ENCODE measurements around the gene IL1RL1.

IL1RL1 gene

DNA sequence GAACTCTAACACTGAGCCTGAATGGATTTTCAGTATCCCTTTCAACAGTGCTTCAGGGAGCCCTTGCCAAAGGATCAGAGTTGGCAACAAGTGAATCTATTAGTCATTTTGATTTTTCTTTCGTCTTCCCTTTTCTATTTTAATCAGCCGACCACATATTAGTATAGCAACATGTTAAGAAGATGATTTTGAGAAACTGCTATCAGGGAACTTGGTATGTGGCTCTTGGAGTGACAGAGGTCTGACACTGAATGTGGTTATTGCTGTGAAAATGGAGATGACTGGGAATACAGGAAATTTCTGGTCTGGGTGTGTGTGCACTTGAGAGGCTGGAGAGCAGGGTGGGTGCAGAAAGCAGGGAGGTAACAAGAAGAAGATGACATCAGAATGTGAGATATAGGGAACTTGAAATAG lies 28.7 kb upstream of the IL1RL1 start:
- Mint-ChIP-seq H3K27ac (no peak overlapping the region), H3K4me1 (ENCODE audit: low read depth) (peaks cover 31% of the 10 kb centered on the region), H3K4me3 (no peak overlapping the region), H3K36me3 (ENCODE audit: low read depth) (peaks cover 17% of the 10 kb centered on the region), H3K27me3 (ENCODE audit: low read depth) (no peaks in the 10 kb centered on the region), H3K9me3 (no peaks in the 10 kb centered on the region)

DNA sequence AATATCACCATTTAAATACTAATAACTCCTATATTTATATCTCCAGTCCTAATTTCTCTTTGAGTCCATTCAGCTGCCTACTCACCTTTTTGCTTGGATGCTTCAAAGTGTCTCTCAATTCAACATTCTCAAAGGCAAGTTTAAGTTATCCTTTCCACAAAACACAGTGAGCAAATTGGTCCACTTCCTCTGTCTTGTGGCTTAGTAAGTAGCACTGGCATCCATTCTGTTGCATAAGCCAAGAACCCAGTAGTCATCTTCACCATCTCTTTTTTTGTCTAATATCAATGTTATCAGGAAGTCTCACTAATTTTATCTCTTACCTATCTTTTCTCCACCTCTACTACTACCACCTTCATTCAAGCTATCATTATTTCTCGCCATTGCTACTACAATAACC lies 27.4 kb upstream of the IL1RL1 start:
- Mint-ChIP-seq H3K4me1 (ENCODE audit: low read depth) (peaks cover 19% of the 10 kb centered on the region), H3K27ac (no peak overlapping the region)

DNA sequence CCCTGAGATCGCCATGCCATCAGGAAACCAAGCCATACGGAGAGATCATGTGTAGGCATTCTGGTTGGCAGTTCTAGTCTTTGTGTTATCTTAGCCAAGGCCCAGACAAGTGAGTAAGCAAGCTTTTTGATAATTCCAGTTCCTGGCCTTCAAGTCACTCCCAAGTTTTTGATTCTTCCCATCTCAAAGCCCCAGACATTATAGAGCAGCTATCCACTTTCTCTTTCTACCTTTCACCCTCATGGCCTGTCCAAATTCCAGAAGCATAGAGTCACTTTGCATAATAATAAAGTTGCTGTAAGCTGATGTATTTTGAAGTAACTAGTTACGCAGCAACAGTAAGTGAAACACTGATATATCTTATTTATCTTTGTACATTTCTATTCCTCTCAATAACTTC lies 26.8 kb upstream of the IL1RL1 start:
- Mint-ChIP-seq H3K4me3 (no peak overlapping the region), H3K27me3 (ENCODE audit: low read depth) (no peaks in the 10 kb centered on the region), H3K27ac (no peak overlapping the region), H3K4me1 (ENCODE audit: low read depth) (peaks cover 15% of the 10 kb centered on the region), H3K9me3 (no peaks in the 10 kb centered on the region), H3K36me3 (ENCODE audit: low read depth) (peaks cover 18% of the 10 kb centered on the region)

More for the DNA sequence above, 27.4 kb upstream of the IL1RL1 start:
- Mint-ChIP-seq H3K4me3 (no peak overlapping the region), H3K27me3 (ENCODE audit: low read depth) (no peaks in the 10 kb centered on the region), H3K36me3 (ENCODE audit: low read depth) (peaks cover 17% of the 10 kb centered on the region), H3K9me3 (no peaks in the 10 kb centered on the region)

DNA sequence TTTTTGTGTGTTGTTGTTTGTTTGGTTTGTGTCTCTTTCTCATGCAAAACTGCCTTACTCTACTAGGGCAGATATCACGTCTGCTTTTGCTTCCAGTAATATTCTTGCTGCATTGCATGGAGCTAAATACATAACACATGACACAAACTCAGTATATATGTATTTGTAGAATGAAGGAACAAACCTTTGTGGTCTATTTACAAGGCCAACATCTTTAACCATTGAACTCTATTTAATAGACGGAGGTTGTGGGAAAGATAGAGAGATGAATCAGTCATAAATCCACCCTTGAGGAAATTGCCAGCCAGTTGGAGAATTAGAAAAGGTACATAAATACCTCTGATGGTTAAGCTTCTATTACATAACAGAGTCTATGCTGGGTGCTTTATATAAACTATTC lies 26.0 kb upstream of the IL1RL1 start:
- H3K27me3 Mint-ChIP-seq (ENCODE audit: low read depth): no peaks in the 10 kb centered on the region
- no peaks in the 10 kb centered on the region for H3K9me3 Mint-ChIP-seq
- peaks cover 19% of the 10 kb centered on the region for H3K4me1 Mint-ChIP-seq (ENCODE audit: low read depth)
- peaks cover 21% of the 10 kb centered on the region for H3K36me3 Mint-ChIP-seq (ENCODE audit: low read depth)
- H3K27ac Mint-ChIP-seq: no peak overlapping the region
- H3K4me3 Mint-ChIP-seq: no peak overlapping the region

DNA sequence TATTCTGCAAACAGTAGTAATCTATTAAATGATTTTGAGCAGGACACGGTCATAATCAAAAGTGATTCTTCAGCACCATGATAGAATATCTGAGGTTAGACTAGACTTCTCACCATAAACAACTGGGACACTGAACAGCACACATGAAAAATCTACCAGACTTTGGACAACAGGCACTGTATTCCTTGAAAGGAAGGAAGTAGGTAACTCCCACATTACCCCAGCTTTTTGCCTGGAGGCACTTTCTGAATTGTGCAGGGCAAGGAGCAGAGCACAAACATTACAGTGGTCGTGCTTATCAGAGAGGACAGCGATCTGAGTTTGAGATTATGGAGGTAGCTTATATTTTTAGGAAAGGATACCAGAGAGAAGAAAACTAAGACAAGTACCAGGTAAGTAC lies 25.3 kb upstream of the IL1RL1 start:
- peaks cover 20% of the 10 kb centered on the region for H3K36me3 Mint-ChIP-seq (ENCODE audit: low read depth)
- H3K4me1 Mint-ChIP-seq (ENCODE audit: low read depth): peaks cover 21% of the 10 kb centered on the region
- no peak overlapping the region for H3K4me3 Mint-ChIP-seq
- H3K27me3 Mint-ChIP-seq (ENCODE audit: low read depth): no peaks in the 10 kb centered on the region
- no peaks in the 10 kb centered on the region for H3K9me3 Mint-ChIP-seq
- H3K27ac Mint-ChIP-seq: no peak overlapping the region

DNA sequence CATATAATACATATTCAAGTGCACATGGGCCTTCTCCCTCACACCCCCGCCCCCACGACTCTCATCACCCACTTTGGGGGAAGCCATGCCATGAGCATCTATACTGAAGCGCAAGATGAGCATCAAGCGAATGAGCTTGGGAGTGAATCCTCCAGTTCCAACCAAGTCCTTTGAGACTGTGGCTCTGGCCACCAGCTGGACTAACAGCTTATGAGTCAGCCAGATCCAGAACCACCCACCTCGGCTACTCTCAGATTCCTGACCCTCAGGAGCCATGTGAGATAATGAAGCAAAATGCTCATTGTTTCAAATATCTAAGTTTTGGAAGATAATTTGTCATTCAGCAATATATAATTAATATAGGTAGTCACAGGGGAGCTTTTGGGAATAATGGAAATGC lies 22.2 kb upstream of the IL1RL1 start:
- Mint-ChIP-seq H3K27ac (no peak overlapping the region), H3K4me3 (no peak overlapping the region), H3K4me1 (ENCODE audit: low read depth) (peaks cover 38% of the 10 kb centered on the region), H3K36me3 (ENCODE audit: low read depth) (peaks cover 18% of the 10 kb centered on the region), H3K9me3 (no peaks in the 10 kb centered on the region), H3K27me3 (ENCODE audit: low read depth) (no peaks in the 10 kb centered on the region)

DNA sequence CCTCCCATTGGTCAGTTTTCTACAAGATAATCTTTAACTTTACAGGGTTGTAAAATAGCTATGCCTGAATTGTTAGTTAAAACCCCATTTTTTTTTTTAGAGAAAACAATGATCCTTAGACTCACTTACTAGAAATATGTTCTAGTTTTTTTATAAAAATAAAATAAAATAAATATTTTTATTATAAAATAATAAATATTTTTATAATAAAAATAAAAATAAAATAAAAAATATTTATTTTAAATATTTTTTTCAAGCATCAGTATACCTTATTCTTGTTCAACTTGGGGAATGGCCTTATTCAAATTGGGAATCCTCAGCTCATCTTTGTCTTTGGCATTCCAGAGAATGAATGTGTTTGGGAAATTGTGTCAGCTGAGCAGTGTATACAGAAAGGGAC lies 20.8 kb upstream of the IL1RL1 start:
- H3K4me3 Mint-ChIP-seq: peak overlapping the region; percentile 3
- peaks cover 18% of the 10 kb centered on the region for H3K36me3 Mint-ChIP-seq (ENCODE audit: low read depth)
- peaks cover 47% of the 10 kb centered on the region for H3K4me1 Mint-ChIP-seq (ENCODE audit: low read depth)
- no peak overlapping the region for H3K27ac Mint-ChIP-seq
- H3K27me3 Mint-ChIP-seq (ENCODE audit: low read depth): no peaks in the 10 kb centered on the region
- H3K9me3 Mint-ChIP-seq: no peaks in the 10 kb centered on the region

DNA sequence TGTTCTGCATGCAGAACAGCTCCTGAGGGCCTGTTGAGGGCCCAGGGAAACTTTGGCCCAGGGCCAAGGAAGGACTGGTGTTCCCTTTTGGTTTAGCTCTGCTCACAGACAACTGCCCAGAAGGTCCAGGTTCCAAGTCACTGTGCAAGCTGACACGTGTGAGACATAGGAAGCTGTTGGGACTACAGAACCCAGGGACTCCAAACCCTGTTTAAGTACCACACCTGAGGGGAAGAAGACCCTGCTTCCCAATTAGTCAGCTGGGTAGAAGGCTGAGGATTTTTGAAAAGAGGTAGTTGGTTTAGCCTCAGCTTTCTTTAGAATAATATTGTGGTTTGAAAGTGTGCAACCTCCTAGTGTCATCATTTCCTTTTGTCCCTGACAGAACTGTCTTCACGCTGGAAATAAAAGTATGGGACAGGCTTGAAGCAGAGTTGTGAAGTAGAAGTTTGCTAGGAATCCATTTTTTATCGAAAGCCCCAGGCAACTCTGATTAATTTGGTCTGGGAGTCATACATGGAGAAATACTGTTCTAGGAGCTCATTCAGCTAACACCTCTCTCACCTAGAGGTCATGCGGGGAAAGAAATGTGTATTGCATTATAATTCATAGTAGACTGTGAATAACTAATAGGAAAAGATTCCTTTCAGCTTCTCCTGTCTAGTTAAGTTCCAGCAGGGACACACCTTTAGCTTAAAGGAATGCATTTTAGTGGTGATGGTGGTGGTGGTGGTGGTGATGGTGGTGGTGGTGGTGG lies 19.9 kb upstream of the IL1RL1 start:
- Mint-ChIP-seq H3K27ac (peak overlapping the region; percentile 67), H3K4me3 (peak overlapping the region; percentile 56), H3K9me3 (no peaks in the 10 kb centered on the region), H3K27me3 (ENCODE audit: low read depth) (no peaks in the 10 kb centered on the region), H3K36me3 (ENCODE audit: low read depth) (peaks cover 21% of the 10 kb centered on the region), H3K4me1 (ENCODE audit: low read depth) (peaks cover 49% of the 10 kb centered on the region)

DNA sequence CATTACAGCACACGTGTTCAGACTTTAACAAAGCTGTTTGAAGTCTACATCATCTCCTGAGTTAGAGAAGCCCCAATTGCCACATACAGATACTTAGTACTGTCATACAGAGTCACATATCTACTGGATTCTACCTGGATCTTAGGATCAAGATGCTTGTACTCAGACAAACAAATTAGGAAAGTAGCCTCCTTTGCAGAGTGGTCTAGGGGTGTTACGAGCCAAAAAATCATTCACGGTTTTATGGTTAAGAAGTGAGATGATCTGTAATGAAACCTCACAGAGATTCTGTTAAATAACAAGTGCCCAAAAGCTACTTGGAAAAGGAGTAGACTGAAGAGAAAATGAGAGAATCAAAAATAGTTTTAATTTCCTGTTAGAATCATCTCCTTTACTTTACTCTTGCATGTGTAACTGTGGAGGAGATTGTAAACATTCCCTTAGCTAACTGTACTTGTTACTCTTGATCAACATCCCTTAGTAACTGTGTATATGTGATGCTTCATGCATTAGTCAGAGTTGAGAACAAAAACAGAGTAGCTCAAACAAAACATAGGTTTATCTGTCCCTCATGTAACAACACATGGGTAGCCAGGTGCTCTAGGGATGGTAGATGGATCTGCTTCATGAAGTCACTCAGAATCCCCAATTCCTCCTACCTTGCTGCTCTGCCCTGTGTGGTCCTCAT lies 16.4 kb upstream of the IL1RL1 start:
- H3K27ac Mint-ChIP-seq: peak overlapping the region; percentile 34
- no peak overlapping the region for H3K4me3 Mint-ChIP-seq
- H3K27me3 Mint-ChIP-seq (ENCODE audit: low read depth): no peaks in the 10 kb centered on the region
- peaks cover 56% of the 10 kb centered on the region for H3K4me1 Mint-ChIP-seq (ENCODE audit: low read depth)
- H3K9me3 Mint-ChIP-seq: no peaks in the 10 kb centered on the region
- peaks cover 13% of the 10 kb centered on the region for H3K36me3 Mint-ChIP-seq (ENCODE audit: low read depth)

DNA sequence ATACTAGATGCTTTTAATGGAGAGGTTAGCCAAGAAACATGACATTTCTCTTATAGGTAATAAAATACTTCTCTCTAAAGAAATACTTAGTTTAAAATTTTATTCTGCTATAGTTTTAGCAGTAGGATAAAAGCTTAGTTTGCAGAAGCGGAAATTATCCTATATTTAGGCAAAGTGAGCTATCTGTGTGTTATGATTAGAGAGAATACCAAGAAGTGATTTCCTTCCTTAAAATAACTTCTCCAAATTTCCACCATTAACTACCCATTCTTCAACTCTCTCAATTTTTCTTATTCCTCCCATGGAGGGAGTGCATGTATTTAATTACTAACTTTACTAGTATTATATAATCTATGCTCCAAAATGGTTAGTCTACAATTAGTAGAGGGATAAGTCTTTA lies 15.8 kb upstream of the IL1RL1 start:
- Mint-ChIP-seq H3K4me1 (ENCODE audit: low read depth) (peaks cover 60% of the 10 kb centered on the region), H3K36me3 (ENCODE audit: low read depth) (peaks cover 15% of the 10 kb centered on the region), H3K9me3 (no peaks in the 10 kb centered on the region), H3K27me3 (ENCODE audit: low read depth) (no peaks in the 10 kb centered on the region), H3K27ac (peak overlapping the region; percentile 34), H3K4me3 (no peak overlapping the region)

DNA sequence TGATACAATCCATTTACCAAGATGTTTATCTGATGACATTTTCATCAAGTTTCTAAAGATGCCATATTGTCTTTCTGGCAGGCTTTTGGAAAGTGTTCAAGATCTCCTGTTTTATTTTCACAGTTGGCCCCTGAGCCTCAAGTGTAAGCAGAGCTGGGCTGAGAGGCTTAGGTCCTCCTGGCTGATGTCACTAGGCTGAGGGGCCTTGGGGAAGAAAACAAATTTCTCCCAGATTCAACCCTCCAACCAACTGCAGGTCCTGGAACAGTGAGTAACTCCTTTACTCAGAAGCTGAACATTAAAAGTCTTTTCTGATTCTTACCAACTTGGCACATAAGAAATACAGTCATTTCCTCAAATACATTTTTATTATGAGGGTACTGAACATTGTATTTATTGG lies 14.9 kb upstream of the IL1RL1 start:
- peaks cover 15% of the 10 kb centered on the region for H3K36me3 Mint-ChIP-seq (ENCODE audit: low read depth)
- no peaks in the 10 kb centered on the region for H3K9me3 Mint-ChIP-seq
- H3K27ac Mint-ChIP-seq: peak overlapping the region; percentile 58
- H3K4me1 Mint-ChIP-seq (ENCODE audit: low read depth): peaks cover 58% of the 10 kb centered on the region
- no peak overlapping the region for H3K4me3 Mint-ChIP-seq
- H3K27me3 Mint-ChIP-seq (ENCODE audit: low read depth): no peaks in the 10 kb centered on the region

DNA sequence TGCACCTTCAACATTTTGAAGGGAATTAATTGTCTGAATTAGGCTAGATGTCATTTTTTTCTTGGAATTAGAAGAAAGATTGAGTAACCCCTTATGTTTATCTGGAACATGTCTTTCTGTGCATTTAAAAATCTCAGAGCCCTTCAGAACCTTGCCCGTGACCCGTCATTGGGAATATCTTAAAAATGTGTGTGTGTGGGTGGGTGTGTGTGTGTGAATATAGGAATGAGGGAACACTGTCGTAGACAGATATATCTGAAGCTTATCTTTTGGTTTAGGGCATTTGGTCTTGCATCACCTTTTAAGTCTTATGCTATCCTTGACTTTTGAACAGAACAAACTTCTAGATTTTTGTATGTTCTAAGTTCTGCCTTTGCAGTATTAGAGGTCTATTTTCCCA lies 13.5 kb upstream of the IL1RL1 start:
- no peaks in the 10 kb centered on the region for H3K9me3 Mint-ChIP-seq
- no peak overlapping the region for H3K4me3 Mint-ChIP-seq
- H3K36me3 Mint-ChIP-seq (ENCODE audit: low read depth): peaks cover 15% of the 10 kb centered on the region
- no peaks in the 10 kb centered on the region for H3K27me3 Mint-ChIP-seq (ENCODE audit: low read depth)
- no peak overlapping the region for H3K27ac Mint-ChIP-seq
- H3K4me1 Mint-ChIP-seq (ENCODE audit: low read depth): peaks cover 52% of the 10 kb centered on the region

DNA sequence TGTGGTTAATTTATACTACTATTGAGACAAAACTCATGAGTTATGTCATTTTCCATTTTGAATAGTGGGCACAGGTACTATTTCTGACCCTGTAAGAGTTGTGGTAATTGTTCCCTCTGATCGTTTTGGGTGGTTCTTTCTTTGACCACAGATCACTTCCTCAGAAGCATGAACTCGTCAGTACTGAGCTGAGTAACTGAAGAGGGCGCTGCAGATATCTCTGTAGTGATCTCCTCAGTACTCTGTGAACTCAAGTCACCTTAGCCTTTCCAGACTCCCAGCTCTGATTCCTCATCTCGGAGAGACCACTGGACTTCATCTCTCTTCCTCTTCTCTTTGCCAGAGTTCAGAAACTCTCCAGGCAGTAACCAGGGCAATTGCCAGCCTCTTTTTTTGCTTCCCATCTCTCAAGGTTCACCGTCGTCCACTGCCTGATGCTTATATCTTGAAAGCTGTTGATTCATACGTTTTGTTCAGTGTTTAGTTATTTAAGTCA lies 9.4 kb upstream of the IL1RL1 start:
- peak overlapping the region; percentile 55 for H3K4me3 Mint-ChIP-seq
- peak overlapping the region; percentile 65 for H3K27ac Mint-ChIP-seq
- H3K36me3 Mint-ChIP-seq (ENCODE audit: low read depth): peaks cover 24% of the 10 kb centered on the region
- no peaks in the 10 kb centered on the region for H3K27me3 Mint-ChIP-seq (ENCODE audit: low read depth)
- H3K9me3 Mint-ChIP-seq: no peaks in the 10 kb centered on the region
- peaks cover 48% of the 10 kb centered on the region for H3K4me1 Mint-ChIP-seq (ENCODE audit: low read depth)

DNA sequence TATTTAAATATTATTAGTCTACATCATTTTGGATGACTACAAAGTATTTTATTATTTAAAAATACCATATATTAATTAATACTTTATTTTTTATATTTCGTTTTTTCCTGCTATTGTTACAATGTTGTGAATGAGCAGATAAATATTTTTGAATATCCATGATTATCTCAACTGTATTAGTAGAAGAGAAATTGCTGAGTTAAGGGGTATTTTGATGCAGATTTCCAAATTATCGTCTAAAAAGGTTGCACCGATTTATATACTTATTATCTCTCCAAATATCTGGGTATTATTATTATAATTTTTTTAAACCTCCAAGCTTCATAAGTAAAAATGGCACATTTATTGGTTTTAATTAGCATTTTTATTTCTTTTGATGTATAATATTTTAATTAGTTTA lies 8.9 kb upstream of the IL1RL1 start:
- H3K36me3 Mint-ChIP-seq (ENCODE audit: low read depth): peaks cover 24% of the 10 kb centered on the region
- H3K9me3 Mint-ChIP-seq: no peaks in the 10 kb centered on the region
- H3K4me3 Mint-ChIP-seq: no peak overlapping the region
- peaks cover 48% of the 10 kb centered on the region for H3K4me1 Mint-ChIP-seq (ENCODE audit: low read depth)
- no peaks in the 10 kb centered on the region for H3K27me3 Mint-ChIP-seq (ENCODE audit: low read depth)
- no peak overlapping the region for H3K27ac Mint-ChIP-seq

DNA sequence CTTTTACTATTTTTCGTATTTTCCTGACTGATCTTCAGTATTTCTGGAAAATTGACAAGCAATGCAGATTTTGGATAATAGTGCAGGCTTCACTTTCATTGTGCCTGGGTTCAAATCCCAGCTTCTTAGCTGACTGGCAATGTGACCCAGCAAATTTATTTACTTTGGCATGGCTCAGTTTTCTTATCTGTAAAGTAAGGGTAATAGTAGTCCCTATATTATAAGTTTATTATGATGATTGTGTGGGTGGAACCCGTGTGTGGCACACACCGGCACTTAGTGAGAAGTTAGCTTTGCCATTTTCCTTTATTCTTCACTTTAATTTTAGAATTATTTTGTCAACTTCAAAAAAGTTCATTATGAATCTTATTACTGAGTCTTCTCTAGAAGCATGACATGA lies 7.8 kb upstream of the IL1RL1 start:
- Mint-ChIP-seq H3K4me3 (no peak overlapping the region), H3K9me3 (no peaks in the 10 kb centered on the region), H3K27ac (no peak overlapping the region), H3K27me3 (ENCODE audit: low read depth) (no peaks in the 10 kb centered on the region), H3K4me1 (ENCODE audit: low read depth) (peaks cover 46% of the 10 kb centered on the region), H3K36me3 (ENCODE audit: low read depth) (peaks cover 22% of the 10 kb centered on the region)
